ENCODE data around the gene DIAPH2. TPM values are rescaled to one million over a fixed set of nuclear protein-coding genes. Genes with fewer than 3 reads are reported as not detected.

DIAPH2 gene
- total RNA-seq, 2 experiments from 2014 or later = 11.0 to 11.8 TPM

GRCh38 chrX:97070346-97070745, 385.7 kb downstream of the DIAPH2 start:
- POLR2A ChIA-PET = no interaction called here
- H3K4me1 Mint-ChIP-seq = no peaks in the 10 kb centered on the region
- no peak overlapping the region for H3K4me3 Mint-ChIP-seq
- H3K9me3 Mint-ChIP-seq = no peaks in the 10 kb centered on the region
- CTCF ChIA-PET = no interaction called here
- H3K27me3 Mint-ChIP-seq = no peaks in the 10 kb centered on the region
- H3K27ac Mint-ChIP-seq = no peak overlapping the region
- DNase-seq = no peak
- H3K36me3 Mint-ChIP-seq (ENCODE audit: low read depth) = peaks cover 2% of the 10 kb centered on the region

GRCh38 chrX:97074400-97074799, 389.8 kb downstream of the DIAPH2 start:
- POLR2A ChIA-PET = no interaction called here

GRCh38 chrX:97089116-97089515, 404.5 kb downstream of the DIAPH2 start:
- POLR2A ChIA-PET = no interaction called here
- H3K9me3 Mint-ChIP-seq = no peaks in the 10 kb centered on the region
- H3K27ac Mint-ChIP-seq = no peak overlapping the region
- CTCF ChIA-PET = no interaction called here
- H3K27me3 Mint-ChIP-seq = no peaks in the 10 kb centered on the region
- no peak overlapping the region for H3K4me3 Mint-ChIP-seq
- DNase-seq = no peak
- no peaks in the 10 kb centered on the region for H3K36me3 Mint-ChIP-seq (ENCODE audit: low read depth)
- H3K4me1 Mint-ChIP-seq = no peaks in the 10 kb centered on the region

More at GRCh38 chrX:97074400-97074799, 389.8 kb downstream of the DIAPH2 start:
- H3K36me3 Mint-ChIP-seq (ENCODE audit: low read depth) = peaks cover 2% of the 10 kb centered on the region
- CTCF ChIA-PET = no interaction called here
- H3K4me1 Mint-ChIP-seq = no peaks in the 10 kb centered on the region
- H3K9me3 Mint-ChIP-seq = no peaks in the 10 kb centered on the region
- H3K4me3 Mint-ChIP-seq = no peak overlapping the region
- no peaks in the 10 kb centered on the region for H3K27me3 Mint-ChIP-seq
- no peak for DNase-seq
- no peak overlapping the region for H3K27ac Mint-ChIP-seq

- POLR2A ChIA-PET = no interaction called here
- Mint-ChIP-seq H3K36me3 (ENCODE audit: low read depth) (no peaks in the 10 kb centered on the region), H3K4me1 (no peaks in the 10 kb centered on the region), H3K27ac (no peak overlapping the region), H3K27me3 (no peaks in the 10 kb centered on the region), H3K4me3 (no peak overlapping the region), H3K9me3 (no peaks in the 10 kb centered on the region)
- DNase-seq = no peak
- CTCF ChIA-PET = no interaction called here
Measured at GRCh38 chrX:97096385-97096784, 411.7 kb downstream of the DIAPH2 start.

- POLR2A ChIA-PET = no interaction called here
- no peaks in the 10 kb centered on the region for H3K4me1 Mint-ChIP-seq
- H3K9me3 Mint-ChIP-seq = no peaks in the 10 kb centered on the region
Measured at GRCh38 chrX:97102938-97103337, 418.3 kb downstream of the DIAPH2 start.

GRCh38 chrX:97109730-97110129, 425.1 kb downstream of the DIAPH2 start:
- H3K4me1 Mint-ChIP-seq = no peaks in the 10 kb centered on the region
- H3K36me3 Mint-ChIP-seq (ENCODE audit: low read depth) = no peaks in the 10 kb centered on the region
- no peak overlapping the region for H3K27ac Mint-ChIP-seq
- no peaks in the 10 kb centered on the region for H3K9me3 Mint-ChIP-seq
- no peak for DNase-seq
- POLR2A ChIA-PET = no interaction called here
- no peaks in the 10 kb centered on the region for H3K27me3 Mint-ChIP-seq
- CTCF ChIA-PET = no interaction called here
- H3K4me3 Mint-ChIP-seq = no peak overlapping the region

More at GRCh38 chrX:97102938-97103337, 418.3 kb downstream of the DIAPH2 start:
- CTCF ChIA-PET = no interaction called here
- no peak overlapping the region for H3K27ac Mint-ChIP-seq
- no peaks in the 10 kb centered on the region for H3K27me3 Mint-ChIP-seq
- H3K36me3 Mint-ChIP-seq (ENCODE audit: low read depth) = no peaks in the 10 kb centered on the region
- no peak for DNase-seq
- no peak overlapping the region for H3K4me3 Mint-ChIP-seq

- ChIA-PET CTCF (no interaction called here), POLR2A (no interaction called here)
- no peak overlapping the region for H3K4me3 Mint-ChIP-seq
Measured at GRCh38 chrX:97117572-97117971, 432.9 kb downstream of the DIAPH2 start.

GRCh38 chrX:97119474-97120109, 434.9 kb downstream of the DIAPH2 start:
- H3K4me3 Mint-ChIP-seq = no peak overlapping the region
- H3K36me3 Mint-ChIP-seq (ENCODE audit: low read depth) = no peaks in the 10 kb centered on the region
- no peaks in the 10 kb centered on the region for H3K9me3 Mint-ChIP-seq
- H3K4me1 Mint-ChIP-seq = peaks cover 4% of the 10 kb centered on the region
- no peaks in the 10 kb centered on the region for H3K27me3 Mint-ChIP-seq
- CTCF ChIA-PET = no interaction called here
- POLR2A ChIA-PET = no interaction called here
- H3K27ac Mint-ChIP-seq = no peak overlapping the region
- no peak for DNase-seq

More at GRCh38 chrX:97117572-97117971, 432.9 kb downstream of the DIAPH2 start:
- H3K4me1 Mint-ChIP-seq = peaks cover 4% of the 10 kb centered on the region
- no peaks in the 10 kb centered on the region for H3K9me3 Mint-ChIP-seq
- no peaks in the 10 kb centered on the region for H3K27me3 Mint-ChIP-seq
- no peaks in the 10 kb centered on the region for H3K36me3 Mint-ChIP-seq (ENCODE audit: low read depth)
- no peak overlapping the region for H3K27ac Mint-ChIP-seq
- no peak for DNase-seq

- POLR2A ChIA-PET = no interaction called here
- DNase-seq = no peak
- Mint-ChIP-seq H3K4me3 (no peak overlapping the region), H3K4me1 (peaks cover 3% of the 10 kb centered on the region), H3K9me3 (no peaks in the 10 kb centered on the region), H3K27me3 (no peaks in the 10 kb centered on the region), H3K36me3 (ENCODE audit: low read depth) (no peaks in the 10 kb centered on the region), H3K27ac (no peak overlapping the region)
- CTCF ChIA-PET = no interaction called here
Measured at GRCh38 chrX:97123001-97123400, 438.4 kb downstream of the DIAPH2 start.

GRCh38 chrX:97126020-97126419, 441.4 kb downstream of the DIAPH2 start:
- H3K27ac Mint-ChIP-seq = no peak overlapping the region
- POLR2A ChIA-PET = no interaction called here
- CTCF ChIA-PET = no interaction called here
- H3K36me3 Mint-ChIP-seq (ENCODE audit: low read depth) = no peaks in the 10 kb centered on the region
- no peak for DNase-seq
- H3K9me3 Mint-ChIP-seq = no peaks in the 10 kb centered on the region
- no peak overlapping the region for H3K4me3 Mint-ChIP-seq
- H3K4me1 Mint-ChIP-seq = no peaks in the 10 kb centered on the region
- H3K27me3 Mint-ChIP-seq = no peaks in the 10 kb centered on the region

- no peaks in the 10 kb centered on the region for H3K27me3 Mint-ChIP-seq
- no peak overlapping the region for H3K27ac Mint-ChIP-seq
- no peaks in the 10 kb centered on the region for H3K4me1 Mint-ChIP-seq
- H3K9me3 Mint-ChIP-seq = no peaks in the 10 kb centered on the region
- H3K36me3 Mint-ChIP-seq (ENCODE audit: low read depth) = no peaks in the 10 kb centered on the region
- ChIA-PET CTCF (no interaction called here), POLR2A (no interaction called here)
- no peak for DNase-seq
- H3K4me3 Mint-ChIP-seq = no peak overlapping the region
Measured at GRCh38 chrX:97132664-97133415, 448.2 kb downstream of the DIAPH2 start.

GRCh38 chrX:97145934-97146333, 461.3 kb downstream of the DIAPH2 start:
- no peaks in the 10 kb centered on the region for H3K9me3 Mint-ChIP-seq
- ChIA-PET CTCF (no interaction called here), POLR2A (no interaction called here)
- H3K4me1 Mint-ChIP-seq = no peaks in the 10 kb centered on the region
- H3K27me3 Mint-ChIP-seq = no peaks in the 10 kb centered on the region
- DNase-seq = no peak
- H3K27ac Mint-ChIP-seq = no peak overlapping the region
- H3K4me3 Mint-ChIP-seq = no peak overlapping the region
- peaks cover 3% of the 10 kb centered on the region for H3K36me3 Mint-ChIP-seq (ENCODE audit: low read depth)

- Mint-ChIP-seq H3K36me3 (ENCODE audit: low read depth) (no peaks in the 10 kb centered on the region), H3K4me1 (peaks cover 8% of the 10 kb centered on the region), H3K4me3 (no peak overlapping the region), H3K27me3 (no peaks in the 10 kb centered on the region), H3K27ac (no peak overlapping the region), H3K9me3 (no peaks in the 10 kb centered on the region)
- CTCF ChIA-PET = no interaction called here
- DNase-seq = no peak
- POLR2A ChIA-PET = no interaction called here
Measured at GRCh38 chrX:97155816-97156215, 471.2 kb downstream of the DIAPH2 start.

- Mint-ChIP-seq H3K9me3 (no peaks in the 10 kb centered on the region), H3K36me3 (ENCODE audit: low read depth) (no peaks in the 10 kb centered on the region), H3K4me1 (peaks cover 8% of the 10 kb centered on the region), H3K27me3 (no peaks in the 10 kb centered on the region), H3K4me3 (no peak overlapping the region), H3K27ac (no peak overlapping the region)
- no peak for DNase-seq
- ChIA-PET POLR2A (no interaction called here), CTCF (no interaction called here)
Measured at GRCh38 chrX:97158269-97158668, 473.6 kb downstream of the DIAPH2 start.
